Measurements from ENCODE around the gene ATXN7L1.

The ATXN7L1 gene

DNA sequence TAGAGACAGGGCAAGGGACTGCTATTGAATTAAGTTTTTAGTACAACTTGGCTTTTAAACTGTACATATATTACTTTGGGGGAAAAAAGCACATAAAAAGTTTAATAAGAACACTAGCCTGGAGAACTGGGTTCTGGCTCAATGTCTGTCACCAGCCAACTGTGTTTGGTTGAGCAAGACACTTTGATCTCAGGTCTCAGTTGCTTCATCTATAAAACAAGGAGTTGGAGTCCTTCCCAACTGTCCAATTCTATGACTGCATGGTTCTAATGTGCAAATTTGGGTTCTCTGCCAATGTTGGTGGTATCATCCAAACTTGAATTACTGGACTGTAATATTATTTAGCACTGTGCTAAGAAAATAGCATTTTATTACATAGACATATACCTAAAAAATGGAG, 50.3 kb downstream of the ATXN7L1 start:
- Histone ChIP-seq H3K36me3 (ENCODE audit: insufficient read depth, insufficient read length, low read length) (no peaks in the 10 kb centered on the region), H3K27me3 (ENCODE audit: insufficient read depth, insufficient read length) (no peaks in the 10 kb centered on the region), H3K4me1 (ENCODE audit: insufficient read depth, insufficient read length) (no peaks in the 10 kb centered on the region), H3K9me3 (ENCODE audit: insufficient read depth, low read length) (no peaks in the 10 kb centered on the region), H3K4me3 (ENCODE audit: insufficient read length, low read depth) (no peak overlapping the region), H3K9ac (ENCODE audit: insufficient read length, low read depth) (no peak overlapping the region)
- TF ChIP-seq ZNF274 (IDR thresholded peaks at IDR 0.05; ENCODE audit: low read depth, low read length) = no peak
- TF ChIP-seq YY1 (IDR thresholded peaks at IDR 0.05; ENCODE audit: insufficient read depth, insufficient read length) = no peak
- TF ChIP-seq SUZ12 (IDR thresholded peaks at IDR 0.05; ENCODE audit: extremely low read depth, insufficient read depth, insufficient read length) = no peak
- DNase-seq (ENCODE audit: low read depth, low spot score) = no peak

DNA sequence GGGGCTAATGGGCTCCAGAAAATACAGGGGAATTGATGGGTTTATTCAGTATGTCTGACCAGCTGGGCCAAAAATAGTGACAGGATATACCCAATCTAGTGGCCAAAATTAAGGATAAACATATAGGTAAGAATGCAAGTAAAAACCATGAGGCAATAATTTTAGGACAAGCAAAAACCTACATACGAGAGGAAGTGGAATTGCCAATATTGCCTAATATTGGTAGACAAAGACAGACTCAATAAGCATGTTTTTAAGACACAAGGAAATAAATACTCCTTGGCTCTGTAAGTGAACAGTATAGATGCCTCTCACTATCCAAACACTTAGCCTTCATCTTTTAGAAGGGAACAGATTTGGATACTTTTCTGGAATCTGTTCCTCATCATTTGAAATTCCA, 51.0 kb downstream of the ATXN7L1 start:
- H3K9me3 ChIP-seq (ENCODE audit: insufficient read depth, low read length) = no peaks in the 10 kb centered on the region
- no peaks in the 10 kb centered on the region for H3K27me3 ChIP-seq (ENCODE audit: insufficient read depth, insufficient read length)
- no peak for DNase-seq (ENCODE audit: low read depth, low spot score)
- H3K36me3 ChIP-seq (ENCODE audit: insufficient read depth, insufficient read length, low read length) = peaks cover 1% of the 10 kb centered on the region
- TF ChIP-seq YY1 (IDR thresholded peaks at IDR 0.05; ENCODE audit: insufficient read depth, insufficient read length) (no peak), ZNF274 (IDR thresholded peaks at IDR 0.05; ENCODE audit: low read depth, low read length) (no peak), SUZ12 (IDR thresholded peaks at IDR 0.05; ENCODE audit: extremely low read depth, insufficient read depth, insufficient read length) (no peak)
- H3K4me1 ChIP-seq (ENCODE audit: insufficient read depth, insufficient read length) = no peaks in the 10 kb centered on the region
- no peak overlapping the region for H3K4me3 ChIP-seq (ENCODE audit: insufficient read length, low read depth)
- H3K9ac ChIP-seq (ENCODE audit: insufficient read length, low read depth) = no peak overlapping the region

- no peak for TF ChIP-seq SUZ12 (IDR thresholded peaks at IDR 0.05; ENCODE audit: extremely low read depth, insufficient read depth, insufficient read length)
- TF ChIP-seq ZNF274 (IDR thresholded peaks at IDR 0.05; ENCODE audit: low read depth, low read length) = no peak
- no peak for TF ChIP-seq YY1 (IDR thresholded peaks at IDR 0.05; ENCODE audit: insufficient read depth, insufficient read length)
- Histone ChIP-seq H3K9ac (ENCODE audit: insufficient read length, low read depth) (no peak overlapping the region), H3K4me3 (ENCODE audit: insufficient read length, low read depth) (no peak overlapping the region), H3K36me3 (ENCODE audit: insufficient read depth, insufficient read length, low read length) (peaks cover 3% of the 10 kb centered on the region), H3K27me3 (ENCODE audit: insufficient read depth, insufficient read length) (no peaks in the 10 kb centered on the region), H3K4me1 (ENCODE audit: insufficient read depth, insufficient read length) (no peaks in the 10 kb centered on the region), H3K9me3 (ENCODE audit: insufficient read depth, low read length) (no peaks in the 10 kb centered on the region)
- DNase-seq (ENCODE audit: low read depth, low spot score) = no peak
Observed at GRCh38 chr7:105822806-105823205, 53.6 kb downstream of the ATXN7L1 start.

GRCh38 chr7:105821527-105821926, 54.9 kb downstream of the ATXN7L1 start:
- Histone ChIP-seq H3K9me3 (ENCODE audit: insufficient read depth, low read length) (no peaks in the 10 kb centered on the region), H3K9ac (ENCODE audit: insufficient read length, low read depth) (no peak overlapping the region), H3K4me1 (ENCODE audit: insufficient read depth, insufficient read length) (no peaks in the 10 kb centered on the region), H3K4me3 (ENCODE audit: insufficient read length, low read depth) (no peak overlapping the region), H3K27me3 (ENCODE audit: insufficient read depth, insufficient read length) (no peaks in the 10 kb centered on the region), H3K36me3 (ENCODE audit: insufficient read depth, insufficient read length, low read length) (peaks cover 3% of the 10 kb centered on the region)
- no peak for DNase-seq (ENCODE audit: low read depth, low spot score)
- TF ChIP-seq ZNF274 (IDR thresholded peaks at IDR 0.05; ENCODE audit: low read depth, low read length) = no peak
- TF ChIP-seq YY1 (IDR thresholded peaks at IDR 0.05; ENCODE audit: insufficient read depth, insufficient read length) = no peak
- no peak for TF ChIP-seq SUZ12 (IDR thresholded peaks at IDR 0.05; ENCODE audit: extremely low read depth, insufficient read depth, insufficient read length)

GRCh38 chr7:105820363-105821066, 55.9 kb downstream of the ATXN7L1 start:
- no peaks in the 10 kb centered on the region for H3K27me3 ChIP-seq (ENCODE audit: insufficient read depth, insufficient read length)
- no peaks in the 10 kb centered on the region for H3K9me3 ChIP-seq (ENCODE audit: insufficient read depth, low read length)
- no peaks in the 10 kb centered on the region for H3K4me1 ChIP-seq (ENCODE audit: insufficient read depth, insufficient read length)
- no peak overlapping the region for H3K4me3 ChIP-seq (ENCODE audit: insufficient read length, low read depth)
- TF ChIP-seq ZNF274 (IDR thresholded peaks at IDR 0.05; ENCODE audit: low read depth, low read length) = no peak
- TF ChIP-seq YY1 (IDR thresholded peaks at IDR 0.05; ENCODE audit: insufficient read depth, insufficient read length) = no peak
- TF ChIP-seq SUZ12 (IDR thresholded peaks at IDR 0.05; ENCODE audit: extremely low read depth, insufficient read depth, insufficient read length) = no peak
- H3K36me3 ChIP-seq (ENCODE audit: insufficient read depth, insufficient read length, low read length) = peaks cover 3% of the 10 kb centered on the region
- no peak overlapping the region for H3K9ac ChIP-seq (ENCODE audit: insufficient read length, low read depth)
- no peak for DNase-seq (ENCODE audit: low read depth, low spot score)

GRCh38 chr7:105819559-105819958, 56.8 kb downstream of the ATXN7L1 start:
- Histone ChIP-seq H3K36me3 (ENCODE audit: insufficient read depth, insufficient read length, low read length) (peaks cover 3% of the 10 kb centered on the region), H3K9me3 (ENCODE audit: insufficient read depth, low read length) (no peaks in the 10 kb centered on the region), H3K4me3 (ENCODE audit: insufficient read length, low read depth) (no peak overlapping the region), H3K27me3 (ENCODE audit: insufficient read depth, insufficient read length) (no peaks in the 10 kb centered on the region), H3K4me1 (ENCODE audit: insufficient read depth, insufficient read length) (no peaks in the 10 kb centered on the region), H3K9ac (ENCODE audit: insufficient read length, low read depth) (no peak overlapping the region)
- TF ChIP-seq ZNF274 (IDR thresholded peaks at IDR 0.05; ENCODE audit: low read depth, low read length) (no peak), YY1 (IDR thresholded peaks at IDR 0.05; ENCODE audit: insufficient read depth, insufficient read length) (no peak), SUZ12 (IDR thresholded peaks at IDR 0.05; ENCODE audit: extremely low read depth, insufficient read depth, insufficient read length) (no peak)
- DNase-seq (ENCODE audit: low read depth, low spot score) = no peak

GRCh38 chr7:105816954-105817615, 59.3 kb downstream of the ATXN7L1 start:
- Histone ChIP-seq H3K27me3 (ENCODE audit: insufficient read depth, insufficient read length) (no peaks in the 10 kb centered on the region), H3K4me1 (ENCODE audit: insufficient read depth, insufficient read length) (no peaks in the 10 kb centered on the region), H3K9me3 (ENCODE audit: insufficient read depth, low read length) (no peaks in the 10 kb centered on the region), H3K4me3 (ENCODE audit: insufficient read length, low read depth) (no peak overlapping the region), H3K9ac (ENCODE audit: insufficient read length, low read depth) (no peak overlapping the region), H3K36me3 (ENCODE audit: insufficient read depth, insufficient read length, low read length) (peaks cover 3% of the 10 kb centered on the region)
- no peak for DNase-seq (ENCODE audit: low read depth, low spot score)
- TF ChIP-seq SUZ12 (IDR thresholded peaks at IDR 0.05; ENCODE audit: extremely low read depth, insufficient read depth, insufficient read length) (no peak), ZNF274 (IDR thresholded peaks at IDR 0.05; ENCODE audit: low read depth, low read length) (no peak), YY1 (IDR thresholded peaks at IDR 0.05; ENCODE audit: insufficient read depth, insufficient read length) (no peak)
